ENCODE data around the gene C1QTNF12.

C1QTNF12 gene

GRCh38 chr1:1215881-1216605 lies 30.5 kb downstream of the C1QTNF12 start:
- Histone ChIP-seq H3K36me3 (ENCODE audit: control insufficient read depth, insufficient read depth, low read length) (peaks cover 29% of the 10 kb centered on the region), H3K27me3 (ENCODE audit: control insufficient read depth, insufficient read depth, low read length) (no peaks in the 10 kb centered on the region), H3K4me1 (ENCODE audit: control insufficient read depth, insufficient read depth, low read length) (peaks cover 4% of the 10 kb centered on the region; the same call in 1 of the 2 replicates), H3K9me3 (ENCODE audit: control insufficient read depth, insufficient read depth, low read depth, low read length) (no peaks in the 10 kb centered on the region), H3K9ac (ENCODE audit: low read length) (no peak overlapping the region), H3K27ac (ENCODE audit: low read depth, low read length) (no peak overlapping the region), H3K4me3 (ENCODE audit: low read depth, low read length) (no peak overlapping the region)

GRCh38 chr1:1215080-1215676 lies 31.3 kb downstream of the C1QTNF12 start:
- Histone ChIP-seq H3K36me3 (ENCODE audit: control insufficient read depth, insufficient read depth, low read length) (peaks cover 22% of the 10 kb centered on the region), H3K9ac (ENCODE audit: low read length) (no peak overlapping the region), H3K9me3 (ENCODE audit: control insufficient read depth, insufficient read depth, low read depth, low read length) (no peaks in the 10 kb centered on the region), H3K27me3 (ENCODE audit: control insufficient read depth, insufficient read depth, low read length) (no peaks in the 10 kb centered on the region), H3K4me3 (ENCODE audit: low read depth, low read length) (no peak overlapping the region), H3K27ac (ENCODE audit: low read depth, low read length) (no peak overlapping the region), H3K4me1 (ENCODE audit: control insufficient read depth, insufficient read depth, low read length) (peaks cover 4% of the 10 kb centered on the region; the same call in 1 of the 2 replicates)

- H3K9me3 ChIP-seq (ENCODE audit: control insufficient read depth, insufficient read depth, low read depth, low read length), result no peaks in the 10 kb centered on the region
- H3K36me3 ChIP-seq (ENCODE audit: control insufficient read depth, insufficient read depth, low read length), result peaks cover 20% of the 10 kb centered on the region
- no peak within 1 kb of the TSS for H3K27ac ChIP-seq (ENCODE audit: low read depth, low read length)
- H3K4me3 ChIP-seq (ENCODE audit: low read depth, low read length), result no peak within 1 kb of the TSS
- H3K27me3 ChIP-seq (ENCODE audit: control insufficient read depth, insufficient read depth, low read length), result no peaks in the 10 kb centered on the region
- no peak within 1 kb of the TSS for H3K9ac ChIP-seq (ENCODE audit: low read length)
- peaks cover 4% of the 10 kb centered on the region; the same call in 1 of the 2 replicates for H3K4me1 ChIP-seq (ENCODE audit: control insufficient read depth, insufficient read depth, low read length)
Measured at GRCh38 chr1:1213345-1214265, 32.9 kb downstream of the C1QTNF12 start, which contains the start of gene TNFRSF4. Gene TNFRSF4, minus strand, starts transcription at chr1:1214153. Its CDS starts 26 bp downstream, at chr1:1214127.

GRCh38 chr1:1212780-1213344 lies 33.7 kb downstream of the C1QTNF12 start:
- Histone ChIP-seq H3K27ac (ENCODE audit: low read depth, low read length) (no peak overlapping the region), H3K4me1 (ENCODE audit: control insufficient read depth, insufficient read depth, low read length) (peaks cover 5% of the 10 kb centered on the region; the same call in 1 of the 2 replicates), H3K4me3 (ENCODE audit: low read depth, low read length) (no peak overlapping the region), H3K36me3 (ENCODE audit: control insufficient read depth, insufficient read depth, low read length) (peaks cover 13% of the 10 kb centered on the region), H3K9me3 (ENCODE audit: control insufficient read depth, insufficient read depth, low read depth, low read length) (no peaks in the 10 kb centered on the region), H3K9ac (ENCODE audit: low read length) (no peak overlapping the region), H3K27me3 (ENCODE audit: control insufficient read depth, insufficient read depth, low read length) (no peaks in the 10 kb centered on the region)

- H3K27me3 ChIP-seq (ENCODE audit: control insufficient read depth, insufficient read depth, low read length), result peaks cover 7% of the 10 kb centered on the region
Measured at GRCh38 chr1:1211541-1212441, 34.7 kb downstream of the C1QTNF12 start.

GRCh38 chr1:1210726-1211540 lies 35.6 kb downstream of the C1QTNF12 start:
- H3K27ac ChIP-seq (ENCODE audit: low read depth, low read length), result no peak overlapping the region
- H3K27me3 ChIP-seq (ENCODE audit: control insufficient read depth, insufficient read depth, low read length), result peaks cover 16% of the 10 kb centered on the region
- no peak overlapping the region for H3K9ac ChIP-seq (ENCODE audit: low read length)
- no peaks in the 10 kb centered on the region for H3K36me3 ChIP-seq (ENCODE audit: control insufficient read depth, insufficient read depth, low read length)
- H3K4me3 ChIP-seq (ENCODE audit: low read depth, low read length), result no peak overlapping the region
- H3K9me3 ChIP-seq (ENCODE audit: control insufficient read depth, insufficient read depth, low read depth, low read length), result no peaks in the 10 kb centered on the region
- H3K4me1 ChIP-seq (ENCODE audit: control insufficient read depth, insufficient read depth, low read length), result peaks cover 19% of the 10 kb centered on the region

More at GRCh38 chr1:1211541-1212441, 34.7 kb downstream of the C1QTNF12 start:
- H3K9me3 ChIP-seq (ENCODE audit: control insufficient read depth, insufficient read depth, low read depth, low read length), result no peaks in the 10 kb centered on the region
- no peak overlapping the region for H3K27ac ChIP-seq (ENCODE audit: low read depth, low read length)
- H3K9ac ChIP-seq (ENCODE audit: low read length), result no peak overlapping the region
- no peak overlapping the region for H3K4me3 ChIP-seq (ENCODE audit: low read depth, low read length)
- H3K36me3 ChIP-seq (ENCODE audit: control insufficient read depth, insufficient read depth, low read length), result peaks cover 4% of the 10 kb centered on the region
- H3K4me1 ChIP-seq (ENCODE audit: control insufficient read depth, insufficient read depth, low read length), result peaks cover 12% of the 10 kb centered on the region; the same call in 1 of the 2 replicates

GRCh38 chr1:1208713-1209433 lies 37.6 kb downstream of the C1QTNF12 start:
- no peaks in the 10 kb centered on the region for H3K9me3 ChIP-seq (ENCODE audit: control insufficient read depth, insufficient read depth, low read depth, low read length)
- peaks cover 22% of the 10 kb centered on the region for H3K4me1 ChIP-seq (ENCODE audit: control insufficient read depth, insufficient read depth, low read length)
- H3K27ac ChIP-seq (ENCODE audit: low read depth, low read length), result no peak overlapping the region
- H3K9ac ChIP-seq (ENCODE audit: low read length), result no peak overlapping the region
- no peak overlapping the region for H3K4me3 ChIP-seq (ENCODE audit: low read depth, low read length)
- H3K36me3 ChIP-seq (ENCODE audit: control insufficient read depth, insufficient read depth, low read length), result no peaks in the 10 kb centered on the region
- peaks cover 34% of the 10 kb centered on the region for H3K27me3 ChIP-seq (ENCODE audit: control insufficient read depth, insufficient read depth, low read length)

- H3K9me3 ChIP-seq (ENCODE audit: control insufficient read depth, insufficient read depth, low read depth, low read length), result no peaks in the 10 kb centered on the region
- no peak overlapping the region for H3K9ac ChIP-seq (ENCODE audit: low read length)
- H3K27ac ChIP-seq (ENCODE audit: low read depth, low read length), result no peak overlapping the region
- no peak overlapping the region for H3K4me3 ChIP-seq (ENCODE audit: low read depth, low read length)
- no peaks in the 10 kb centered on the region for H3K36me3 ChIP-seq (ENCODE audit: control insufficient read depth, insufficient read depth, low read length)
- peaks cover 45% of the 10 kb centered on the region for H3K27me3 ChIP-seq (ENCODE audit: control insufficient read depth, insufficient read depth, low read length)
- H3K4me1 ChIP-seq (ENCODE audit: control insufficient read depth, insufficient read depth, low read length), result peaks cover 22% of the 10 kb centered on the region
Measured at GRCh38 chr1:1207571-1207892, 39.0 kb downstream of the C1QTNF12 start.

- Histone ChIP-seq H3K27ac (ENCODE audit: low read depth, low read length) (no peak overlapping the region), H3K9ac (ENCODE audit: low read length) (no peak overlapping the region), H3K4me1 (ENCODE audit: control insufficient read depth, insufficient read depth, low read length) (peaks cover 22% of the 10 kb centered on the region), H3K36me3 (ENCODE audit: control insufficient read depth, insufficient read depth, low read length) (no peaks in the 10 kb centered on the region), H3K4me3 (ENCODE audit: low read depth, low read length) (peak overlapping the region; percentile 57; the same call in 1 of the 2 replicates), H3K27me3 (ENCODE audit: control insufficient read depth, insufficient read depth, low read length) (peaks cover 45% of the 10 kb centered on the region), H3K9me3 (ENCODE audit: control insufficient read depth, insufficient read depth, low read depth, low read length) (no peaks in the 10 kb centered on the region)
Measured at GRCh38 chr1:1206966-1207531, 39.5 kb downstream of the C1QTNF12 start.

All from HUES6 (cell line).